Activated CD4-positive, alpha-beta memory T cell treated with anti-CD3 and anti-CD28 coated beads for 36 hours (primary cell): ENCODE measurements around the gene ZNF827. TPM values are rescaled to one million over a fixed set of nuclear protein-coding genes. Genes with fewer than 3 reads are reported as not detected.
"Not testable (repeated sequence)": the region's sequence is repeated elsewhere in the genome, so short reads cannot be mapped to it uniquely, and the experiment has no call there.

Experiments used
- CTCF ChIA-PET: fragments of 350-600 bp; sonication (Branson Sonifier 250); formaldehyde crosslinking; loops from one replicate; lab custom pipeline; 2021; ENCODE audit warnings: antibody characterized with exemption, inconsistent platforms; lab: Charles Lee
- POLR2A ChIA-PET: fragments of 350-600 bp; sonication (Branson Sonifier 250); formaldehyde crosslinking; loops from one replicate; lab custom pipeline; 2021; ENCODE audit warnings: antibody characterized with exemption; lab: Charles Lee
- DNase-seq: peaks from one replicate; pipeline ENCODE4 v3.0.0-alpha.2; 2020
- H3K27ac Mint-ChIP-seq: one replicate; pipeline ENCODE4 v1.8.0; 2021; ENCODE audit warnings: mixed read lengths
- H3K27me3 Mint-ChIP-seq: one replicate; pipeline ENCODE4 v1.8.0; 2021; ENCODE audit warnings: mixed read lengths
- H3K36me3 Mint-ChIP-seq: one replicate; pipeline ENCODE4 v1.8.0; 2021; ENCODE audit warnings: mixed read lengths
- H3K4me1 Mint-ChIP-seq: one replicate; pipeline ENCODE4 v1.8.0; 2021; ENCODE audit warnings: low read depth, mixed read lengths
- H3K4me3 Mint-ChIP-seq: one replicate; pipeline ENCODE4 v1.8.0; 2021; ENCODE audit warnings: mild to moderate bottlenecking, mixed read lengths
- H3K9me3 Mint-ChIP-seq: one replicate; pipeline ENCODE4 v1.8.0; 2021; ENCODE audit warnings: mixed read lengths
- intact Hi-C: fragments of 100-400 bp; cut with micrococcal nuclease; formaldehyde crosslinking; loops from one replicate; pipeline ENCODE4 v1.15.1; 2023
- total RNA-seq, 2 experiments: library from RNA; stranded (reverse); gene quantifications; one replicate each; pipeline ENCODE4 v1.2.3, GENCODE V29; 2021

ZNF827 gene
- total RNA-seq, 2 experiments from 2014 or later: 17.3 to 17.7 TPM

DNA sequence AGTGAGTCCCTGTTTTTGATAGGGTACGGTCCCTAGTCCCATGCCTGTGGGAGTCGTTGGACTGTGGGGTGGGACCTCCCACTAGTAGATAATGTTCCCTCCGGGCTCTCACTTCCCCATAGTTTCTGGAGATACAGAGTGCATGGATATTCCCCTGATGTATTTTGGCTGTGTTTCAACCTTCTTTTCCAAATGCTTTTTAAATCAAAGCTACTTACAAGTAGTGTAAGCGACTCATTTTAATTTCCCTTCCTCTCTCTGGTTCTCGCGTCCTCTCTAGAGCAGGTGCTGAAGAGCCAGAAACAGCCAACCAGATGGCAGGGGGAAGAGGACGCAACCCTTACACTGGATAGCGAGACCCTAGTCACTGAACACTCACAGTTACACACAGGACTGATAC is 79.2 kb downstream of the ZNF827 start:
- ChIA-PET POLR2A (no interaction called here), CTCF (interaction anchor here (1.4 kb wide), 1 partner anchor 28 kb away, joined by 3 read pairs; no protein-coding TSS in a partner anchor)
- DNase-seq: no peak
- no peaks in the 10 kb centered on the region for H3K27me3 Mint-ChIP-seq
- no peak overlapping the region for H3K27ac Mint-ChIP-seq
- H3K4me3 Mint-ChIP-seq: no peak overlapping the region
- no peaks in the 10 kb centered on the region for H3K9me3 Mint-ChIP-seq
- intact Hi-C loops: no loop called here
- peaks cover 8% of the 10 kb centered on the region for H3K4me1 Mint-ChIP-seq
- peaks cover 27% of the 10 kb centered on the region for H3K36me3 Mint-ChIP-seq

- no peaks in the 10 kb centered on the region for H3K27me3 Mint-ChIP-seq
- DNase-seq: no peak
- ChIA-PET POLR2A (no interaction called here), CTCF (no interaction called here)
- peaks cover 22% of the 10 kb centered on the region for H3K36me3 Mint-ChIP-seq
- intact Hi-C loops: no loop called here
- H3K4me1 Mint-ChIP-seq: no peaks in the 10 kb centered on the region
- H3K9me3 Mint-ChIP-seq: no peaks in the 10 kb centered on the region
- no peak overlapping the region for H3K4me3 Mint-ChIP-seq
- no peak overlapping the region for H3K27ac Mint-ChIP-seq
These were observed 86.3 kb downstream of the ZNF827 start for GRCh38 chr4:145852256-145852839.

- Mint-ChIP-seq H3K9me3 (no peaks in the 10 kb centered on the region), H3K4me3 (no peak overlapping the region), H3K36me3 (peaks cover 21% of the 10 kb centered on the region), H3K27ac (no peak overlapping the region), H3K27me3 (no peaks in the 10 kb centered on the region), H3K4me1 (no peaks in the 10 kb centered on the region)
- ChIA-PET POLR2A (no interaction called here), CTCF (no interaction called here)
- DNase-seq: no peak
- intact Hi-C loops: no loop called here
These were observed 87.0 kb downstream of the ZNF827 start for GRCh38 chr4:145851511-145852201.

- DNase-seq: no peak
- H3K27ac Mint-ChIP-seq: no peak overlapping the region
- peaks cover 44% of the 10 kb centered on the region for H3K36me3 Mint-ChIP-seq
- peaks cover 15% of the 10 kb centered on the region for H3K4me1 Mint-ChIP-seq
- H3K27me3 Mint-ChIP-seq: no peaks in the 10 kb centered on the region
- intact Hi-C loops: no loop called here
- no peak overlapping the region for H3K4me3 Mint-ChIP-seq
- ChIA-PET POLR2A (no interaction called here), CTCF (interaction anchor here (0.6 to 1.0 kb wide), 2 partner anchors 36 to 1250 kb away, joined by 3 read pairs; no protein-coding TSS in a partner anchor)
- H3K9me3 Mint-ChIP-seq: no peaks in the 10 kb centered on the region
These were observed 90.9 kb downstream of the ZNF827 start for GRCh38 chr4:145847764-145848163.

- H3K36me3 Mint-ChIP-seq: peaks cover 56% of the 10 kb centered on the region
- H3K9me3 Mint-ChIP-seq: no peaks in the 10 kb centered on the region
- H3K4me1 Mint-ChIP-seq: peaks cover 15% of the 10 kb centered on the region
- no peak overlapping the region for H3K27ac Mint-ChIP-seq
- no peak for DNase-seq
- H3K27me3 Mint-ChIP-seq: no peaks in the 10 kb centered on the region
- ChIA-PET POLR2A (no interaction called here), CTCF (interaction anchor here (1.2 kb wide), 1 partner anchor 111 kb away, joined by 4 read pairs; no protein-coding TSS in a partner anchor)
- H3K4me3 Mint-ChIP-seq: no peak overlapping the region
- intact Hi-C loops: no loop called here
These were observed 93.5 kb downstream of the ZNF827 start for GRCh38 chr4:145845118-145845517.

GRCh38 chr4:145843639-145844038 is 95.0 kb downstream of the ZNF827 start:
- no peak for DNase-seq
- no peaks in the 10 kb centered on the region for H3K27me3 Mint-ChIP-seq
- POLR2A ChIA-PET: no interaction called here
- no peak overlapping the region for H3K4me3 Mint-ChIP-seq
- H3K36me3 Mint-ChIP-seq: peaks cover 58% of the 10 kb centered on the region
- H3K4me1 Mint-ChIP-seq: peaks cover 15% of the 10 kb centered on the region
- no peaks in the 10 kb centered on the region for H3K9me3 Mint-ChIP-seq
- intact Hi-C loops: no loop called here
- CTCF ChIA-PET: interaction anchor here (0.6 to 1.7 kb wide), 3 partner anchors 14 to 92 kb away, joined by 3 to 7 read pairs (median 4); no protein-coding TSS in a partner anchor
- H3K27ac Mint-ChIP-seq: no peak overlapping the region

GRCh38 chr4:145843148-145843547 is 95.5 kb downstream of the ZNF827 start:
- no peak for DNase-seq
- Mint-ChIP-seq H3K4me3 (no peak overlapping the region), H3K27me3 (no peaks in the 10 kb centered on the region), H3K4me1 (peaks cover 15% of the 10 kb centered on the region), H3K9me3 (no peaks in the 10 kb centered on the region), H3K36me3 (peaks cover 55% of the 10 kb centered on the region), H3K27ac (no peak overlapping the region)
- ChIA-PET CTCF (interaction anchor here (0.6 to 1.7 kb wide), 3 partner anchors 13 to 93 kb away, joined by 3 to 7 read pairs (median 4); no protein-coding TSS in a partner anchor), POLR2A (no interaction called here)
- intact Hi-C loops: no loop called here

DNA sequence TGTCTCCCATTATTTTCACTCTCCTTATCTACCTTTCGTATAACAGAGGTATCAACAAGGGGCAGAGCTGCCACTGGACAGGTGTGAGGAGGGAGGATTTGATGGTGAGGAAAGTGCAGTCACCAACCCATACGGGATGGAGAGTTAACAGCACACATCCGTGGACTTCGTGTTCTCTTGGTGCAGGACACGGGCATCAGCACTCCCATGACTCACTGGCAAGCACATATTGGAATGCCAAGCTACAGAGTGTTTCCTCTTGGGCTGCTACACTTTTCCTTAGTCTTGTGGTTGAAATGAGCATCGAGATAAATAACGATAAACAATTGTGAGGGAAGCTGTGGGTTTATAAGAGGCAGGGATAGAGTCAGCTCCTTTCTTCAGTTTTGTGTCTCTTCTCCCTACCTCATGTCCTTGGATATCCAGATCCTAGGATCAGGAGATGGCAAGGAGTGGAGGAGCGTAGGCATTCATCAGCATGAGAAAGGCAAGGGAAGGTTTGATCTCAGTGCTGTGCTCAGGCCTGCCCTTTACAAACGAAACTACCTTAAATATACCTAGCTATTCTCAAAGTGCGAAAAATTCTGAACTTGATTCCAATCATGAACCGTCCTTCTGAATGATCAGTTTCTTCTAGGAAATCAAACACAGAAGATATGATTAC is 96.3 kb downstream of the ZNF827 start:
- no peak overlapping the region for H3K4me3 Mint-ChIP-seq
- H3K9me3 Mint-ChIP-seq: no peaks in the 10 kb centered on the region
- H3K27ac Mint-ChIP-seq: no peak overlapping the region
- peaks cover 48% of the 10 kb centered on the region for H3K36me3 Mint-ChIP-seq
- H3K4me1 Mint-ChIP-seq: peaks cover 15% of the 10 kb centered on the region
- no peak for DNase-seq
- ChIA-PET POLR2A (no interaction called here), CTCF (interaction anchor here (1.0 to 1.7 kb wide), 2 partner anchors 13 to 97 kb away, joined by 3 to 7 read pairs; partner anchors contain the start of gene ZNF827)
- intact Hi-C loops: no loop called here
- H3K27me3 Mint-ChIP-seq: no peaks in the 10 kb centered on the region

GRCh38 chr4:145840801-145841200 is 97.8 kb downstream of the ZNF827 start:
- Mint-ChIP-seq H3K27me3 (no peaks in the 10 kb centered on the region), H3K27ac (no peak overlapping the region), H3K4me1 (peaks cover 15% of the 10 kb centered on the region), H3K4me3 (no peak overlapping the region), H3K9me3 (no peaks in the 10 kb centered on the region), H3K36me3 (peaks cover 42% of the 10 kb centered on the region)
- ChIA-PET CTCF (interaction anchor here (1.5 to 1.6 kb wide), 2 partner anchors 28 to 70 kb away, joined by 3 to 4 read pairs; no protein-coding TSS in a partner anchor), POLR2A (no interaction called here)
- DNase-seq: no peak
- intact Hi-C loops: no loop called here

DNA sequence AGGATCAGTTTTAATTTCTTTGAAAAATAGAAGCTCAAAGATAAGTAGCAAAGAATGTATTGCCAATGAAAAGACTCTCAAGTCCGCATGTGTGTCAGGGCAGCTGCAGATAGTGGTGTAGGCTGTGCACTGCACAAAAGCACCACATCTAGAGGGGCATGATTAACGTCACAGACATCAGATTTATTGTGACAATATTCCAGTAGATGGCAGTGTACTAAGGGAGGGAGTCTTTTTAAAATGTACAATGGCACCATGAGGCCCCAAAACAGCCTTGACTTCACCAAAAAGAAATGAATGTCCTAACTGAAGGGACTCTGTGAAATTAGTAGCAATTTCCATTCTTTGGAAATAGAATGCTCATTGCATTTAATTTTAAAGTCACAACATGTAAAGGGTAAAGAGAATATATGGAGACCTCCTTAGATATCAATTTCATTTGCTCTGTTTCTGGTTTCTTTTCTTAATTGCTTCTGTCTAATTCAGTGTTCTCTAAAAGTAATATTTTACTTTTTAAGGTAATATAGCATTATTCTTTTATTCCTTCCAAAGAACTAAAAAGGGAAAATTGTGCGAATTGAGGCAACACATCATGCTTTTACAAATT is 98.4 kb downstream of the ZNF827 start:
- peak; percentile 20 for DNase-seq
- POLR2A ChIA-PET: no interaction called here
- no peaks in the 10 kb centered on the region for H3K27me3 Mint-ChIP-seq
- intact Hi-C loops: no loop called here
- CTCF ChIA-PET: interaction anchor here (0.7 to 1.6 kb wide), 6 partner anchors 28 to 104 kb away, joined by 3 to 4 read pairs (median 3); no protein-coding TSS in a partner anchor
- no peaks in the 10 kb centered on the region for H3K9me3 Mint-ChIP-seq
- peaks cover 15% of the 10 kb centered on the region for H3K4me1 Mint-ChIP-seq
- no peak overlapping the region for H3K4me3 Mint-ChIP-seq
- peaks cover 36% of the 10 kb centered on the region for H3K36me3 Mint-ChIP-seq
- H3K27ac Mint-ChIP-seq: no peak overlapping the region

- no peak for DNase-seq
- H3K4me1 Mint-ChIP-seq: peaks cover 9% of the 10 kb centered on the region
- ChIA-PET POLR2A (no interaction called here), CTCF (interaction anchor here (0.8 to 1.0 kb wide), 2 partner anchors 32 to 54 kb away, joined by 3 read pairs; no protein-coding TSS in a partner anchor)
- no peak overlapping the region for H3K27ac Mint-ChIP-seq
- H3K4me3 Mint-ChIP-seq: no peak overlapping the region
- intact Hi-C loops: no loop called here
- H3K36me3 Mint-ChIP-seq: peaks cover 28% of the 10 kb centered on the region
- no peaks in the 10 kb centered on the region for H3K27me3 Mint-ChIP-seq
- no peaks in the 10 kb centered on the region for H3K9me3 Mint-ChIP-seq
These were observed 99.5 kb downstream of the ZNF827 start for GRCh38 chr4:145839151-145839550.

- intact Hi-C loops, H3K27ac Mint-ChIP-seq: not testable (repeated sequence)
These were observed 106.2 kb downstream of the ZNF827 start for GRCh38 chr4:145832384-145832783.

More at GRCh38 chr4:145832384-145832783, 106.2 kb downstream of the ZNF827 start:
- Mint-ChIP-seq H3K36me3 (peaks cover 25% of the 10 kb centered on the region), H3K4me1 (peaks cover 46% of the 10 kb centered on the region)
- H3K4me3 Mint-ChIP-seq, H3K9me3 Mint-ChIP-seq, POLR2A ChIA-PET, H3K27me3 Mint-ChIP-seq, CTCF ChIA-PET: not testable (repeated sequence)
- peak; percentile 41 for DNase-seq
